Inflammatory macrophage (primary cell): Measurements from ENCODE around the gene PTPA.

Source experiments
- DNase-seq, 2 donors: peaks; one replicate each; pipeline ENCODE4 v3.0.0-alpha.2; 2020 to 2022
- total RNA-seq, 18 experiments: gene quantifications; one replicate each; lab custom pipeline; 2026; ENCODE audit warnings: mixed read lengths in 6 of 18, inconsistent platforms in 2 of 18; lab: John Stamatoyannopoulos, UW

PTPA gene
- 38.3 to 163 (median 98.7) reads per million in 18 experiments for total RNA-seq

- DNase-seq: peak; percentile 94 to 96
Observed at GRCh38 chr9:129110740-129111527, at the start of gene PTPA, which contains the start of gene CRAT. Gene PTPA, plus strand, starts transcription at chr9:129111415. Its CDS starts 186 bp downstream, at chr9:129111601. Gene CRAT, minus strand, starts transcription at chr9:129110793. Its CDS starts 284 bp downstream, at chr9:129110509.

GRCh38 chr9:129063061-129063460 is 48.2 kb upstream of the PTPA start:
- no peak for DNase-seq

GRCh38 chr9:129064499-129064908 is 46.7 kb upstream of the PTPA start:
- DNase-seq: no peak

- DNase-seq: no peak
Observed at GRCh38 chr9:129068110-129068509, 43.1 kb upstream of the PTPA start.

- DNase-seq: peak; percentile 84 to 91
Observed at GRCh38 chr9:129068990-129069861, 42.0 kb upstream of the PTPA start.

GRCh38 chr9:129069862-129070641 is 41.2 kb upstream of the PTPA start:
- DNase-seq: no peak

- no peak for DNase-seq
Observed at GRCh38 chr9:129070696-129071525, 40.3 kb upstream of the PTPA start.

GRCh38 chr9:129071526-129072126 is 39.6 kb upstream of the PTPA start:
- DNase-seq: no peak

- DNase-seq: no peak
Observed at GRCh38 chr9:129072171-129072570, 39.0 kb upstream of the PTPA start.

- DNase-seq: no peak
Observed at GRCh38 chr9:129073404-129073803, 37.8 kb upstream of the PTPA start.

- no peak for DNase-seq
Observed at GRCh38 chr9:129074106-129074505, 37.1 kb upstream of the PTPA start.

GRCh38 chr9:129075996-129076639 is 35.1 kb upstream of the PTPA start:
- DNase-seq: no peak

- DNase-seq: no peak
Observed at GRCh38 chr9:129076640-129077037, 34.6 kb upstream of the PTPA start.

GRCh38 chr9:129077236-129077635 is 34.0 kb upstream of the PTPA start:
- DNase-seq: no peak

GRCh38 chr9:129078691-129079503 is 32.3 kb upstream of the PTPA start:
- DNase-seq: no peak

- DNase-seq: no peak
Observed at GRCh38 chr9:129079829-129080228, 31.4 kb upstream of the PTPA start.

GRCh38 chr9:129080298-129080600 is 31.0 kb upstream of the PTPA start:
- no peak for DNase-seq

GRCh38 chr9:129080601-129081387 is 30.4 kb upstream of the PTPA start, which contains the start of gene DOLPP1:
Gene DOLPP1, plus strand, starts transcription at chr9:129081111. Its CDS starts 21 bp downstream, at chr9:129081132.
- DNase-seq: peak; percentile 99 to 100

GRCh38 chr9:129081388-129081904 is 29.8 kb upstream of the PTPA start:
- peak; percentile 39 to 44 for DNase-seq
